Epidermal melanocyte (primary cell): ENCODE measurements around the gene EDARADD.
"Not testable (repeated sequence)": the region's sequence is repeated elsewhere in the genome, so short reads cannot be mapped to it uniquely, and the experiment has no call there.

Experiments
- DNase-seq: peaks from one replicate; pipeline ENCODE4 v3.0.0; 2011; ENCODE audit warnings: low spot score; ENCODE audit not compliant: insufficient read length

The EDARADD gene

GRCh38 chr1:236429715-236430274 is 35.7 kb downstream of the EDARADD start:
- no peak for DNase-seq

GRCh38 chr1:236433819-236434315 is 39.8 kb downstream of the EDARADD start:
- DNase-seq, result no peak

- no peak for DNase-seq
These were observed 44.5 kb downstream of the EDARADD start for GRCh38 chr1:236438614-236439013.

GRCh38 chr1:236440373-236440772 is 46.3 kb downstream of the EDARADD start:
- DNase-seq, result no peak

- DNase-seq, result no peak
These were observed 56.7 kb downstream of the EDARADD start for GRCh38 chr1:236450779-236451178.

GRCh38 chr1:236451796-236452373 is 57.8 kb downstream of the EDARADD start:
- no peak for DNase-seq

GRCh38 chr1:236455243-236455642 is 61.2 kb downstream of the EDARADD start:
- no peak for DNase-seq

- no peak for DNase-seq
These were observed 63.7 kb downstream of the EDARADD start for GRCh38 chr1:236457775-236458174.

- DNase-seq, result no peak
These were observed 64.9 kb downstream of the EDARADD start for GRCh38 chr1:236458996-236459395.

- DNase-seq, result no peak
These were observed 66.0 kb downstream of the EDARADD start for GRCh38 chr1:236460103-236460502.

- DNase-seq, result not testable (repeated sequence)
These were observed 70.1 kb downstream of the EDARADD start for GRCh38 chr1:236464197-236464596.

- no peak for DNase-seq
These were observed 71.3 kb downstream of the EDARADD start for GRCh38 chr1:236465231-236465958.

GRCh38 chr1:236465959-236466303 is 71.8 kb downstream of the EDARADD start:
- DNase-seq, result no peak

GRCh38 chr1:236467327-236467641 is 73.2 kb downstream of the EDARADD start:
- DNase-seq, result no peak

GRCh38 chr1:236468625-236469024 is 74.5 kb downstream of the EDARADD start:
- DNase-seq, result no peak

GRCh38 chr1:236469466-236469865 is 75.4 kb downstream of the EDARADD start:
- no peak for DNase-seq

GRCh38 chr1:236471096-236471495 is 77.0 kb downstream of the EDARADD start:
- no peak for DNase-seq

GRCh38 chr1:236471653-236472052 is 77.6 kb downstream of the EDARADD start:
- DNase-seq, result no peak

GRCh38 chr1:236472850-236473788 is 79.0 kb downstream of the EDARADD start:
- DNase-seq, result no peak

- DNase-seq, result no peak
These were observed 81.9 kb downstream of the EDARADD start for GRCh38 chr1:236476019-236476418.

GRCh38 chr1:236480758-236481436 is 86.8 kb downstream of the EDARADD start:
- DNase-seq, result no peak
